Neural crest cell (in vitro differentiated cells): ENCODE measurements around the gene PIK3R1. TPM values are rescaled to one million over a fixed set of nuclear protein-coding genes. Genes with fewer than 3 reads are reported as not detected.

Experiments used
- DNase-seq: peaks from one replicate; pipeline ENCODE4 v3.0.0; 2021; ENCODE audit warnings: low read depth, mixed read lengths, low spot score
- H3K27ac Mint-ChIP-seq: one replicate; pipeline ENCODE4 v1.8.0; 2021; ENCODE audit warnings: mild to moderate bottlenecking, mixed read lengths; ENCODE audit not compliant: unreplicated experiment
- H3K27me3 Mint-ChIP-seq: 2 replicates; pipeline ENCODE4 v1.8.0; 2021; ENCODE audit warnings: low read depth, mild to moderate bottlenecking, mixed read lengths
- H3K36me3 Mint-ChIP-seq: 2 replicates; pipeline ENCODE4 v1.8.0; 2021; ENCODE audit warnings: low read depth, mild to moderate bottlenecking, mixed read lengths
- H3K4me1 Mint-ChIP-seq: 2 replicates; pipeline ENCODE4 v1.8.0; 2021; ENCODE audit warnings: mixed read lengths
- H3K4me3 Mint-ChIP-seq: one replicate; pipeline ENCODE4 v1.8.0; 2021; ENCODE audit warnings: mild to moderate bottlenecking, mixed read lengths
- H3K9me3 Mint-ChIP-seq: 2 replicates; pipeline ENCODE4 v1.8.0; 2021; ENCODE audit warnings: mixed read lengths
- CTCF ChIP-seq: fragments of 200-600 bp; sonication (generic); conservative IDR thresholded peaks from 2 replicates; pipeline ENCODE4 v1.5.0; 2021; ENCODE audit warnings: antibody characterized with exemption, mild to moderate bottlenecking
- total RNA-seq: library from RNA; stranded (reverse); gene quantifications from 2 replicates; pipeline ENCODE4 v1.2.1, GENCODE V29; 2021

PIK3R1 gene
- total RNA-seq, 1 donor from 2014 or later, result 59.9 TPM

- peaks cover 56% of the 10 kb centered on the region for H3K4me1 Mint-ChIP-seq
These were observed 11.1 kb downstream of the PIK3R1 start for GRCh38 chr5:68226546-68227073.

GRCh38 chr5:68227532-68228160, 12.1 kb downstream of the PIK3R1 start:
- H3K36me3 Mint-ChIP-seq, result peaks cover 14% of the 10 kb centered on the region
- no peak overlapping the region for H3K27ac Mint-ChIP-seq
- DNase-seq, result no peak
- H3K27me3 Mint-ChIP-seq, result no peaks in the 10 kb centered on the region
- no peak for TF ChIP-seq CTCF
- no peaks in the 10 kb centered on the region for H3K9me3 Mint-ChIP-seq
- no peak overlapping the region for H3K4me3 Mint-ChIP-seq
- peaks cover 56% of the 10 kb centered on the region for H3K4me1 Mint-ChIP-seq

More at GRCh38 chr5:68226546-68227073, 11.1 kb downstream of the PIK3R1 start:
- no peak for DNase-seq
- peaks cover 14% of the 10 kb centered on the region for H3K36me3 Mint-ChIP-seq
- H3K4me3 Mint-ChIP-seq, result no peak overlapping the region
- H3K9me3 Mint-ChIP-seq, result no peaks in the 10 kb centered on the region
- H3K27me3 Mint-ChIP-seq, result no peaks in the 10 kb centered on the region
- no peak overlapping the region for H3K27ac Mint-ChIP-seq
- no peak for TF ChIP-seq CTCF

GRCh38 chr5:68229416-68229815, 13.9 kb downstream of the PIK3R1 start:
- Mint-ChIP-seq H3K4me3 (no peak overlapping the region), H3K27me3 (no peaks in the 10 kb centered on the region), H3K27ac (no peak overlapping the region), H3K4me1 (peaks cover 41% of the 10 kb centered on the region), H3K9me3 (no peaks in the 10 kb centered on the region), H3K36me3 (peaks cover 12% of the 10 kb centered on the region)
- TF ChIP-seq CTCF, result no peak
- no peak for DNase-seq

- H3K4me3 Mint-ChIP-seq, result no peak overlapping the region
- no peaks in the 10 kb centered on the region for H3K27me3 Mint-ChIP-seq
- no peak for DNase-seq
- H3K9me3 Mint-ChIP-seq, result no peaks in the 10 kb centered on the region
- peaks cover 33% of the 10 kb centered on the region for H3K4me1 Mint-ChIP-seq
- no peak for TF ChIP-seq CTCF
- H3K27ac Mint-ChIP-seq, result no peak overlapping the region
- H3K36me3 Mint-ChIP-seq, result peaks cover 12% of the 10 kb centered on the region
These were observed 14.7 kb downstream of the PIK3R1 start for GRCh38 chr5:68230285-68230684.

GRCh38 chr5:68231414-68232076, 16.0 kb downstream of the PIK3R1 start:
- Mint-ChIP-seq H3K4me3 (no peak overlapping the region), H3K27ac (no peak overlapping the region), H3K27me3 (no peaks in the 10 kb centered on the region), H3K4me1 (peaks cover 20% of the 10 kb centered on the region), H3K9me3 (no peaks in the 10 kb centered on the region), H3K36me3 (peaks cover 5% of the 10 kb centered on the region)
- no peak for DNase-seq
- no peak for TF ChIP-seq CTCF
